Stomach (tissue), 4 donors: ENCODE data around the gene RNF141.

Experiments used
- CTCF ChIP-seq, 7 experiments: fragments of 450-650 bp in 4 of 7; fragments of 200-600 bp in 3 of 7; sonication (generic) in 3 of 7; IDR thresholded peaks; one replicate each; pipeline ENCODE4 v1.5.1; 2016 to 2019; ENCODE audit warnings: antibody characterized with exemption in 7 of 7, control low read depth in 2 of 7, mild to moderate bottlenecking in 1 of 7
- EP300 ChIP-seq: sonication (generic); formaldehyde crosslinking; IDR thresholded peaks from one replicate; pipeline ENCODE4 v1.6.1; 2017; ENCODE audit warnings: antibody characterized with exemption
- POLR2AphosphoS5 ChIP-seq, 3 donors: sonication (generic); formaldehyde crosslinking; IDR thresholded peaks; one replicate each; pipeline ENCODE4 v1.6.1; 2016; ENCODE audit warnings: antibody characterized with exemption in 3 of 3

- TF ChIP-seq CTCF (IDR thresholded peaks at IDR 0.05): no peak
- no peak for TF ChIP-seq POLR2AphosphoS5 (IDR thresholded peaks at IDR 0.05)
- TF ChIP-seq EP300: no peak
These were observed 40.0 kb downstream of the RNF141 start for GRCh38 chr11:10500757-10501684.
